ENCODE results near the gene MMP24OS.

Gene MMP24OS

GRCh38 chr20:35279533-35280174, 1.7 kb upstream of the MMP24OS start:
- DNase-seq (ENCODE audit: low read depth) = no peak
- no peak overlapping the region for H3K4me3 ChIP-seq (ENCODE audit: low read depth, low read length)
- TF ChIP-seq, protein P1, sequence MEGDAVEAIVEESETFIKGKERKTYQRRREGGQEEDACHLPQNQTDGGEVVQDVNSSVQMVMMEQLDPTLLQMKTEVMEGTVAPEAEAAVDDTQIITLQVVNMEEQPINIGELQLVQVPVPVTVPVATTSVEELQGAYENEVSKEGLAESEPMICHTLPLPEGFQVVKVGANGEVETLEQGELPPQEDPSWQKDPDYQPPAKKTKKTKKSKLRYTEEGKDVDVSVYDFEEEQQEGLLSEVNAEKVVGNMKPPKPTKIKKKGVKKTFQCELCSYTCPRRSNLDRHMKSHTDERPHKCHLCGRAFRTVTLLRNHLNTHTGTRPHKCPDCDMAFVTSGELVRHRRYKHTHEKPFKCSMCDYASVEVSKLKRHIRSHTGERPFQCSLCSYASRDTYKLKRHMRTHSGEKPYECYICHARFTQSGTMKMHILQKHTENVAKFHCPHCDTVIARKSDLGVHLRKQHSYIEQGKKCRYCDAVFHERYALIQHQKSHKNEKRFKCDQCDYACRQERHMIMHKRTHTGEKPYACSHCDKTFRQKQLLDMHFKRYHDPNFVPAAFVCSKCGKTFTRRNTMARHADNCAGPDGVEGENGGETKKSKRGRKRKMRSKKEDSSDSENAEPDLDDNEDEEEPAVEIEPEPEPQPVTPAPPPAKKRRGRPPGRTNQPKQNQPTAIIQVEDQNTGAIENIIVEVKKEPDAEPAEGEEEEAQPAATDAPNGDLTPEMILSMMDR (IDR thresholded peaks at IDR 0.05; ENCODE audit: low read depth, low read length, missing control alignments) = no peak

- H3K4me3 ChIP-seq (ENCODE audit: low read depth, low read length) = no peak overlapping the region
- no peak for DNase-seq (ENCODE audit: low read depth)
- TF ChIP-seq, protein P1 (IDR thresholded peaks at IDR 0.05; ENCODE audit: low read depth, low read length, missing control alignments) = no peak
Observed at GRCh38 chr20:35279040-35279439, 1.1 kb upstream of the MMP24OS start.

GRCh38 chr20:35277127-35277526, 795 bp downstream of the MMP24OS start:
- DNase-seq (ENCODE audit: low read depth) = no peak
- H3K4me3 ChIP-seq (ENCODE audit: low read depth, low read length) = peak overlapping the region; percentile 93
- TF ChIP-seq, protein P1 (IDR thresholded peaks at IDR 0.05; ENCODE audit: low read depth, low read length, missing control alignments) = no peak

DNA sequence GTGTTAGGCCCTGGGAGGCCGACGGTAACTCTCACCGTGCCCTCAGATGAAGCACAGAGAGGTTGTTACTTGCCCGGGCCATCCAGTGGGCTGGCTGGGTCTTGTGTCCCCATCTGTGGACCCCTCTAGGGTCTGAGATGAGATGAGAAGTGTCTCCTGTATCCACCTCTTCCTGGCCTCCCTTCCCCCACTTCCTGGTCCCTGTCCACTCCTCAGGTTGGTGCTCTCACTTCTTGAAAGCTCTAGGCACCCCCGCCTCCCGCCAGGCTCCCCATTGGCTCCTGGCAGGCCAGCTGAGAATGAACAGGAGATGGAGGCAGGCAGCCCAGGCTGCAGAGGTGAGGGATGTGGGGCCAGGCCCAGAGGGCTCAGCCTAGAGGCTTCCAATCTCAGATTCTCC, 1.5 kb downstream of the MMP24OS start:
- TF ChIP-seq, protein P1 (IDR thresholded peaks at IDR 0.05; ENCODE audit: low read depth, low read length, missing control alignments) = no peak
- H3K4me3 ChIP-seq (ENCODE audit: low read depth, low read length) = peak overlapping the region; percentile 93
- no peak for DNase-seq (ENCODE audit: low read depth)

DNA sequence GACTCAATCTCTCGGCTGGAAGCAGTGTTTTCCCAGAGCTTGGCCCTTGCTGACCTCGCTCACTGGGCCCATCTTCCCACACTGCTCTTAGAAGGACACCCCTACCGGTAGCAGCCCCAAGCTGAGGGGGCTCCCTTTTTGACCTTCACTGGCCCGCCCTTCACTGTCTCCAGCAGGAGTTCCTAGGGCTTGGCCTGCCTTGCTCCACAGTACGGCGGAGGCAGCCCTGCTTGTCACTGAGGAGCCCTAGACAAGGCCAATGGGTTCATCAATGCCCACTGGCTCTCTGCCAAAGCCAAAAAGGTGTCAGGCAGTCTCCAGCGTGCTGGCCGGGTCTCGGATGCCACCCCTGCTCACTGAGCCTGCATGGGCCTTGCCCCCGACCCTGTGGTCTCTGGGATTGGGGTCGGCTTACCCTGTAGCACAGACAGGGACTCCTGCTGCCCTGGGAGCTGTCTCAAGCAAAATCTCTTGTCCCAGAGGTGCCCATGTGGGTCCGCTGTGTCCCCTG, 2.1 kb downstream of the MMP24OS start:
- H3K4me3 ChIP-seq (ENCODE audit: low read depth, low read length) = no peak overlapping the region
- no peak for DNase-seq (ENCODE audit: low read depth)
- TF ChIP-seq, protein P1 (IDR thresholded peaks at IDR 0.05; ENCODE audit: low read depth, low read length, missing control alignments) = no peak

DNA sequence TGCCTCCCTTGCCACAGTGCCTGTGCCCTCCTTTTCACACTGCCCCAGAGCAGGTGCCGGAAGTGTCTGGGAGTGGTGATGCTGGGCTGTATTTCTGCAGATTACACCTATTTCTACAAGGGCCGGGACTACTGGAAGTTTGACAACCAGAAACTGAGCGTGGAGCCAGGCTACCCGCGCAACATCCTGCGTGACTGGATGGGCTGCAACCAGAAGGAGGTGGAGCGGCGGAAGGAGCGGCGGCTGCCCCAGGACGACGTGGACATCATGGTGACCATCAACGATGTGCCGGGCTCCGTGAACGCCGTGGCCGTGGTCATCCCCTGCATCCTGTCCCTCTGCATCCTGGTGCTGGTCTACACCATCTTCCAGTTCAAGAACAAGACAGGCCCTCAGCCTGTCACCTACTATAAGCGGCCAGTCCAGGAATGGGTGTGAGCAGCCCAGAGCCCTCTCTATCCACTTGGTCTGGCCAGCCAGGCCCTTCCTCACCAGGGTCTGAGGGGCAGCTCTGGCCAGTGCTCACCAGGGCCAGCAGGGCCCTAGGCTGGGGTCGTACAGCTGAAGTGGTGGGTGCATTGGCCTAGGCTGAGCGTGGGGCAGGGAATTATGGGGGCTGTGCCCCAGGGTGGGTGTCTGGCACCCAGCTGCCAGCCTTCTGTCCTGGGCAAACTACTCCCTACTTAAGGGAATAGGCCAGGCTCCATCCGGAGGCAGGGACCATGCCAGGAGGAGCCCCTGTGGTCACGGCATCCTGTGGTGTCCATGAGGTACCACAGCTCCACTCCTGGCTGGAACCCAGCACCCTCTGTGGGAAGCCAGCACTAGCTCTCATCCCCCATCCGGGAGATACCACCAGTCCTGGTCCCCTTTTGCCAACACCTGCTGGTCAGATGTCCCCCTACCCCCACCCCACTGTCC, 3.5 kb downstream of the MMP24OS start:
- DNase-seq (ENCODE audit: low read depth) = no peak
- TF ChIP-seq, protein P1 (IDR thresholded peaks at IDR 0.05; ENCODE audit: low read depth, low read length, missing control alignments) = no peak

More for the DNA sequence above, 3.5 kb downstream of the MMP24OS start:
- H3K4me3 ChIP-seq (ENCODE audit: low read depth, low read length) = no peak overlapping the region
